Fibroblast of lung (primary cell): ENCODE results near the gene IKBKE. TPM values are rescaled to one million over a fixed set of nuclear protein-coding genes. Genes with fewer than 3 reads are reported as not detected.

Experiments used
- DNase-seq, 2 donors: peaks; one replicate each; pipeline versions ENCODE4 v3.0.0 to v3.0.0-alpha.2; 2010; ENCODE audit warnings: low read depth in 2 of 2
- H2AFZ ChIP-seq: 2 replicates; pipeline ENCODE4 v1.5.1; 2012; ENCODE audit warnings: low read length, control low read depth, inconsistent platforms
- H3K27ac ChIP-seq: 2 replicates; pipeline ENCODE4 v1.5.1; 2011; ENCODE audit warnings: low read length, control low read depth; ENCODE audit not compliant: insufficient read depth
- H3K27me3 ChIP-seq: 2 replicates; pipeline ENCODE4 v1.5.1; 2011; ENCODE audit warnings: mild to moderate bottlenecking, low read length; ENCODE audit not compliant: control insufficient read depth, insufficient read depth
- H3K36me3 ChIP-seq: 2 replicates; pipeline ENCODE4 v1.5.1; 2011; ENCODE audit warnings: low read length; ENCODE audit not compliant: control insufficient read depth, insufficient read depth
- H3K4me1 ChIP-seq: 2 replicates; pipeline ENCODE4 v1.5.1; 2011; ENCODE audit warnings: low read length; ENCODE audit not compliant: control insufficient read depth, insufficient read depth; ENCODE audit errors: extremely low read depth
- H3K4me2 ChIP-seq: 2 replicates; pipeline ENCODE4 v1.5.1; 2011; ENCODE audit warnings: low read length, control low read depth; ENCODE audit not compliant: insufficient read depth; ENCODE audit errors: extremely low read depth
- H3K4me3 ChIP-seq, 4 experiments: fragments of 200-600 bp in 1 of 4; sonication (generic) in 1 of 4; replicated peaks in 1 of 4; 2 replicates each; pipeline ENCODE4 v1.5.1; 2011 to 2016; ENCODE audit warnings: low read length in 4 of 4, low read depth in 3 of 4, mild to moderate bottlenecking in 3 of 4, control low read depth in 2 of 4, inconsistent platforms in 1 of 4, mixed read lengths in 1 of 4; ENCODE audit not compliant: insufficient read depth in 1 of 4; ENCODE audit errors: control extremely low read depth in 1 of 4
- H3K79me2 ChIP-seq: 2 replicates; pipeline ENCODE4 v1.5.1; 2012; ENCODE audit warnings: mild to moderate bottlenecking, low read length, inconsistent platforms; ENCODE audit not compliant: control insufficient read depth, insufficient read depth
- H3K9ac ChIP-seq: 2 replicates; pipeline ENCODE4 v1.5.1; 2011; ENCODE audit warnings: mild to moderate bottlenecking, low read length, control low read depth; ENCODE audit not compliant: insufficient read depth
- H3K9me3 ChIP-seq: 2 replicates; pipeline ENCODE4 v1.5.1; 2012; ENCODE audit warnings: low read depth, low read length; ENCODE audit not compliant: control insufficient read depth, insufficient read depth
- H4K20me1 ChIP-seq: 2 replicates; pipeline ENCODE4 v1.5.1; 2011; ENCODE audit warnings: low read length; ENCODE audit not compliant: control insufficient read depth, insufficient read depth; ENCODE audit errors: extremely low read depth
- EZH2 ChIP-seq: IDR thresholded peaks from 2 replicates; pipeline ENCODE4 v1.5.1; 2012; ENCODE audit warnings: low read length, control low read depth, mild to moderate bottlenecking; ENCODE audit errors: missing control alignments
- polyA plus RNA-seq, 2 donors: library from polyadenylated mRNA; depleted of rRNA in 1 of 2; stranded (reverse) in 1 of 2; unstranded in 1 of 2; fragments of >200 nt; gene quantifications; 2 replicates each; pipeline ENCODE4 v1.2.1, GENCODE V29; 2011 to 2012; ENCODE audit warnings: missing spikeins in 1 of 2
- total RNA-seq: library from RNA; depleted of rRNA; stranded (reverse); fragments of >200 nt; gene quantifications from 2 replicates; pipeline ENCODE4 v1.2.1, GENCODE V29; 2014
- TF ChIP-seq, protein P1 (sequence below), 2 donors: IDR thresholded peaks in 1 of 2; conservative IDR thresholded peaks in 1 of 2; 1 replicate in 1 of 2; 2 replicates in 1 of 2; pipeline ENCODE4 v1.5.1; 2011 to 2012; ENCODE audit warnings: low read length in 2 of 2, control low read depth in 1 of 2, inconsistent platforms in 1 of 2, low read depth in 1 of 2, mild to moderate bottlenecking in 1 of 2

The IKBKE gene
- total and polyA plus RNA-seq, 2 donors (not counting 1 experiment from before 2014, with no cell fraction given): 9.6 to 12.4 TPM

DNA sequence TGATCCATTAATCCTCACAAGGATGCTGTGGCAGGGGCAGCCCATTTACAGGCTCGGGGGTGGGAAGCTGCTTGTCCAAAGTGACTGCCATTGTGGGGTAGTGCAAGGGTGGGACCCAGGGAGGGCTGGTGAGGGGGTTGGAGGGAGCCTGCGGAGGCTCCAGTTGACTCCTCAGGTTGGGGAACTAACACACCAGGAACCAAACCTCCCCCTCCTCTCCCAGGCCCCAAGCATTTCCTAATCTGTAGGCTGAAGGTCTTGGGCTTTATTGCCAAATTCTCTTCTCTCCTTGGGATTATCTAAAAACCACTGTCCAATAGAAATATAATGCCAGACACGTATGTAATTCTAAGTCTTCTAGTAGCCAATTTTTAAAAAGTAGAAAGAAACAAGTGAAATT lies 18.2 kb downstream of the IKBKE start:
- Histone ChIP-seq H4K20me1 (no peaks in the 10 kb centered on the region), H3K9ac (no peak overlapping the region), H2AFZ (no peak overlapping the region), H3K27ac (no peak overlapping the region), H3K4me3 (no peak overlapping the region), H3K27me3 (no peaks in the 10 kb centered on the region), H3K9me3 (no peaks in the 10 kb centered on the region), H3K36me3 (peaks cover 11% of the 10 kb centered on the region), H3K79me2 (no peaks in the 10 kb centered on the region), H3K4me2 (no peak overlapping the region), H3K4me1 (peaks cover 3% of the 10 kb centered on the region)
- TF ChIP-seq, protein P1, sequence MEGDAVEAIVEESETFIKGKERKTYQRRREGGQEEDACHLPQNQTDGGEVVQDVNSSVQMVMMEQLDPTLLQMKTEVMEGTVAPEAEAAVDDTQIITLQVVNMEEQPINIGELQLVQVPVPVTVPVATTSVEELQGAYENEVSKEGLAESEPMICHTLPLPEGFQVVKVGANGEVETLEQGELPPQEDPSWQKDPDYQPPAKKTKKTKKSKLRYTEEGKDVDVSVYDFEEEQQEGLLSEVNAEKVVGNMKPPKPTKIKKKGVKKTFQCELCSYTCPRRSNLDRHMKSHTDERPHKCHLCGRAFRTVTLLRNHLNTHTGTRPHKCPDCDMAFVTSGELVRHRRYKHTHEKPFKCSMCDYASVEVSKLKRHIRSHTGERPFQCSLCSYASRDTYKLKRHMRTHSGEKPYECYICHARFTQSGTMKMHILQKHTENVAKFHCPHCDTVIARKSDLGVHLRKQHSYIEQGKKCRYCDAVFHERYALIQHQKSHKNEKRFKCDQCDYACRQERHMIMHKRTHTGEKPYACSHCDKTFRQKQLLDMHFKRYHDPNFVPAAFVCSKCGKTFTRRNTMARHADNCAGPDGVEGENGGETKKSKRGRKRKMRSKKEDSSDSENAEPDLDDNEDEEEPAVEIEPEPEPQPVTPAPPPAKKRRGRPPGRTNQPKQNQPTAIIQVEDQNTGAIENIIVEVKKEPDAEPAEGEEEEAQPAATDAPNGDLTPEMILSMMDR (conservative IDR thresholded peaks at IDR 0.05 in 1 of 2, IDR thresholded peaks at IDR 0.05 in 1 of 2; ENCODE audit: low read depth in 1 of 2, low read length in 2 of 2): no peak
- no peak for TF ChIP-seq EZH2
- DNase-seq: no peak

DNA sequence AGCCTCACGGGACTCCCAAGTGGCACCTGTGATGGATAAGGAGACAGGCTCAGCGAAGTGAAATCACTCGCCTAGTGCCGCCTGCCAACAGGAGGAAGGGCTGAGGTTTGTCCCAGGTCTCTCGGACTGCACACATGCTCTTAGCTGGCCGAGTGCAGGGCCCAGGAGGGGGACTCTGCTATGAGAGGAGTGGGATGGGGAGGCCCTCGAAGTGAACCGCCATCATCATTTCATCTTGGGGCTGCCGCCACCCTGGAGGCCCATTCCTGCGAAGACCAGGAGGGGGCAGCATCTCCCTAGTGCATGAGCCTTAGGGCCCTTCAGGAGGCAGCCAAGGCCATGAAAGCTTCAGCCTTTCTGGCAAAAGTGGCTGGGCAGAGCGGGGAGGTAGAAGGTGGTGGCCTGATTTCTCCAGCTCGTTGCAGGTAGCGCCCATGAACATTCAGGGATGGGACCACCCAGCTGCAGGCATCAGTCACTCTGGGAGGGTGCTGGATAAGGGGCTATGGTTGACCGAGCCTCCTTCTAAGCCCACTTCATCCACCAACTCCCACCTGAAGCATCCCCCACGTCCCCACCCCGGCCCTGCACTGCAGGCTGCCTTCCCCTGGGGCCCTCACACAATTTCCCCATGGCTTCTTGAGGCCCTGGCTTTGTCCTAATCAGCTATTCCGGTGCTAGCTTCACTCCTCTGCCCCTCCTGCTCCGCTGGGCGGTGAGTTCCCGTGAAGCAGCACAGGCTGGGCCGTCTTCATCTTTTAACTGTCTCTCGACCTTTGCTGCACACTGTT lies 19.9 kb downstream of the IKBKE start:
- Histone ChIP-seq H3K4me1 (peaks cover 3% of the 10 kb centered on the region), H3K4me3 (no peak overlapping the region), H3K27me3 (no peaks in the 10 kb centered on the region), H4K20me1 (no peaks in the 10 kb centered on the region), H3K27ac (no peak overlapping the region), H2AFZ (peak overlapping the region; percentile 64), H3K36me3 (peaks cover 13% of the 10 kb centered on the region), H3K79me2 (no peaks in the 10 kb centered on the region), H3K4me2 (no peak overlapping the region), H3K9me3 (no peaks in the 10 kb centered on the region), H3K9ac (no peak overlapping the region)
- TF ChIP-seq, protein P1 (conservative IDR thresholded peaks at IDR 0.05 in 1 of 2, IDR thresholded peaks at IDR 0.05 in 1 of 2; ENCODE audit: low read depth in 1 of 2, low read length in 2 of 2): peak; percentile 98
- TF ChIP-seq EZH2: no peak
- peak; percentile 55 to 74 for DNase-seq

DNA sequence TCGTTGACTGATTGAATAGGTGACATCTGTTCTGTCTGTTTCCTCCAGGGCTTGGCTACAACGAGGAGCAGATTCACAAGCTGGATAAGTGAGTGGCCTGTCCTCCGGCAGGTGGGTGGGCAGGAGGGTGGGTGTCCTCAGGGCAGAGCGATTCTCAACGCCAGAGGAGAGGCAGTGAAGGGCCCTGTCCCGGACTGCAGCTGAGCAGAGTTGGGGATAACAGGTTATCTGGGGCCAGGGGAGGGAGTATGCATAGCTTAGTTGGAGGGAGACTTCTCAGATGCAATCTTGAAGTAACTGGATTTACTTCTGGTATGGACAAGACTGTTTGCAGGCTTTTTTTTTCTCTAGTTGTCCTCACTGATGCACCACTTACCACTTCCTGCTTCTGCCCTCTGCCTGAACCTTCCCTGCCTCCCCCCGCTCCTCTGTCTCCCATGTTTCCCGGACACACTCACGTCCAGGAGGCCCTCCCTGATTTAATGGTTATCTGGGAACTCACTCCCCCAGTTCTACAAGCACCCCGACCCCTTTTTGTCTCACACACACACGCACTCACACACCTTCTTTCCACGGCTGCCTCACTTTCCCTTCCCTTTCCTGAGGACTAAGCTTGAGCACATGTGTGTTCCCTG lies 20.6 kb downstream of the IKBKE start:
- Histone ChIP-seq H3K36me3 (peaks cover 13% of the 10 kb centered on the region), H3K4me3 (no peak overlapping the region), H4K20me1 (no peaks in the 10 kb centered on the region), H3K9me3 (no peaks in the 10 kb centered on the region), H2AFZ (no peak overlapping the region), H3K27ac (no peak overlapping the region), H3K79me2 (no peaks in the 10 kb centered on the region), H3K9ac (no peak overlapping the region), H3K4me2 (no peak overlapping the region), H3K4me1 (peaks cover 3% of the 10 kb centered on the region), H3K27me3 (no peaks in the 10 kb centered on the region)
- no peak for TF ChIP-seq EZH2
- TF ChIP-seq, protein P1 (conservative IDR thresholded peaks at IDR 0.05 in 1 of 2, IDR thresholded peaks at IDR 0.05 in 1 of 2; ENCODE audit: low read depth in 1 of 2, low read length in 2 of 2): no peak
- DNase-seq: peak; percentile 32 to 75
